Coronary artery (tissue), 2 donors: ENCODE measurements around the gene CLP1.
"Not testable (repeated sequence)": the region's sequence is repeated elsewhere in the genome, so short reads cannot be mapped to it uniquely, and the experiment has no call there.

Experiments used
- DNase-seq: peaks from one replicate; pipeline ENCODE4 v3.0.0-alpha.2; 2017; ENCODE audit warnings: low spot score
- H3K27ac ChIP-seq, 2 donors: fragments of 200-600 bp; sonication (generic); one replicate each; pipeline ENCODE4 v1.5.1; 2016 to 2019
- H3K4me3 ChIP-seq: fragments of 200-600 bp; sonication (generic); 2 replicates; pipeline ENCODE4 v1.5.1; 2016; ENCODE audit warnings: mild to moderate bottlenecking, moderate library complexity
- TF ChIP-seq, protein P1 (sequence below): fragments of 200-600 bp; sonication (generic); IDR thresholded peaks from one replicate; pipeline ENCODE4 v1.5.1; 2019; ENCODE audit warnings: antibody characterized with exemption

CLP1 gene

GRCh38 chr11:57704932-57705331 is 47.4 kb downstream of the CLP1 start:
- no peak for DNase-seq
- Histone ChIP-seq H3K4me3 (no peak overlapping the region), H3K27ac (no peak overlapping the region)
- TF ChIP-seq, protein P1, sequence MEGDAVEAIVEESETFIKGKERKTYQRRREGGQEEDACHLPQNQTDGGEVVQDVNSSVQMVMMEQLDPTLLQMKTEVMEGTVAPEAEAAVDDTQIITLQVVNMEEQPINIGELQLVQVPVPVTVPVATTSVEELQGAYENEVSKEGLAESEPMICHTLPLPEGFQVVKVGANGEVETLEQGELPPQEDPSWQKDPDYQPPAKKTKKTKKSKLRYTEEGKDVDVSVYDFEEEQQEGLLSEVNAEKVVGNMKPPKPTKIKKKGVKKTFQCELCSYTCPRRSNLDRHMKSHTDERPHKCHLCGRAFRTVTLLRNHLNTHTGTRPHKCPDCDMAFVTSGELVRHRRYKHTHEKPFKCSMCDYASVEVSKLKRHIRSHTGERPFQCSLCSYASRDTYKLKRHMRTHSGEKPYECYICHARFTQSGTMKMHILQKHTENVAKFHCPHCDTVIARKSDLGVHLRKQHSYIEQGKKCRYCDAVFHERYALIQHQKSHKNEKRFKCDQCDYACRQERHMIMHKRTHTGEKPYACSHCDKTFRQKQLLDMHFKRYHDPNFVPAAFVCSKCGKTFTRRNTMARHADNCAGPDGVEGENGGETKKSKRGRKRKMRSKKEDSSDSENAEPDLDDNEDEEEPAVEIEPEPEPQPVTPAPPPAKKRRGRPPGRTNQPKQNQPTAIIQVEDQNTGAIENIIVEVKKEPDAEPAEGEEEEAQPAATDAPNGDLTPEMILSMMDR, result no peak

GRCh38 chr11:57705432-57705831 is 47.9 kb downstream of the CLP1 start:
- DNase-seq, H3K27ac ChIP-seq, H3K4me3 ChIP-seq: not testable (repeated sequence)

- no peak overlapping the region for H3K27ac ChIP-seq
- DNase-seq, result no peak
- no peak overlapping the region for H3K4me3 ChIP-seq
- TF ChIP-seq, protein P1, result no peak
Observed at GRCh38 chr11:57709802-57710367, 52.3 kb downstream of the CLP1 start.
